ENCODE results near the gene ISG15.
"Not testable (repeated sequence)": the region's sequence is repeated elsewhere in the genome, so short reads cannot be mapped to it uniquely, and the experiment has no call there.

ISG15 gene

GRCh38 chr1:1021010-1021919, 8.0 kb downstream of the ISG15 start:
- no peak overlapping the region for H3K9ac ChIP-seq (ENCODE audit: low read length)
- no peaks in the 10 kb centered on the region for H3K9me3 ChIP-seq (ENCODE audit: low read length)
- H3K27ac ChIP-seq (ENCODE audit: low read depth, low read length): no peak overlapping the region
- no peaks in the 10 kb centered on the region for H3K36me3 ChIP-seq (ENCODE audit: insufficient read depth, low read length)
- peak overlapping the region; percentile 14 to 25 for H3K4me3 ChIP-seq (ENCODE audit: low read depth in 1 of 2, low read length in 2 of 2)
- peaks cover 0 to 12% of the 10 kb centered on the region in 2 donors for H3K27me3 ChIP-seq (ENCODE audit: control insufficient read depth in 1 of 2, insufficient read depth in 2 of 2, low read length in 2 of 2)
- H3K4me1 ChIP-seq (ENCODE audit: insufficient read depth, low read length): peaks cover 7% of the 10 kb centered on the region

DNA sequence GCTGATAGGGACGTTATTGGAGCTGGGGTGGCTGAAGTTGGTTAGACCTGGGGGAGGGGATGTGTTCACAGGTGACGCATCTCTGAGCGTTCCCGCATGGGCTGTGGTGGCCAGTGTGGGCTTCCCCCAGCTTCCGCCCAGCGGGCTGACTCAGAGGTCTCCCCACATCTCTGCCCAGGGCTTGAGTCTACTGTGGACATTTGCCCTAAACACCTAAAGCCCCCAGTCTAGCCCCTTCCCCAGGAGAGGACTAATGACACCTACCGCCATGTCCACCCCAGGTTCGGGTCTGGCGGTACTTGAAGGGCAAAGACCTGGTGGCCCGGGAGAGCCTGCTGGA, 8.6 kb downstream of the ISG15 start:
- H3K27me3 ChIP-seq (ENCODE audit: control insufficient read depth in 1 of 2, insufficient read depth in 2 of 2, low read length in 2 of 2): peaks cover 0 to 12% of the 10 kb centered on the region in 2 donors
- H3K9me3 ChIP-seq (ENCODE audit: low read length): no peaks in the 10 kb centered on the region
- peaks cover 7% of the 10 kb centered on the region for H3K4me1 ChIP-seq (ENCODE audit: insufficient read depth, low read length)
- H3K36me3 ChIP-seq (ENCODE audit: insufficient read depth, low read length): no peaks in the 10 kb centered on the region
- H3K27ac ChIP-seq (ENCODE audit: low read depth, low read length): no peak overlapping the region
- no peak overlapping the region for H3K9ac ChIP-seq (ENCODE audit: low read length)
- no peak overlapping the region for H3K4me3 ChIP-seq (ENCODE audit: low read depth in 1 of 2, low read length in 2 of 2)

GRCh38 chr1:1022302-1023009, 9.2 kb downstream of the ISG15 start:
- H3K27me3 ChIP-seq (ENCODE audit: control insufficient read depth in 1 of 2, insufficient read depth in 2 of 2, low read length in 2 of 2): peaks cover 0 to 12% of the 10 kb centered on the region in 2 donors
- peaks cover 7% of the 10 kb centered on the region for H3K4me1 ChIP-seq (ENCODE audit: insufficient read depth, low read length)
- H3K9me3 ChIP-seq (ENCODE audit: low read length): no peaks in the 10 kb centered on the region
- no peak overlapping the region for H3K4me3 ChIP-seq (ENCODE audit: low read depth in 1 of 2, low read length in 2 of 2)
- H3K36me3 ChIP-seq (ENCODE audit: insufficient read depth, low read length): no peaks in the 10 kb centered on the region
- no peak overlapping the region for H3K27ac ChIP-seq (ENCODE audit: low read depth, low read length)
- H3K9ac ChIP-seq (ENCODE audit: low read length): no peak overlapping the region

GRCh38 chr1:1023700-1024099, 10.4 kb downstream of the ISG15 start:
- H3K9ac ChIP-seq (ENCODE audit: low read length): no peak overlapping the region
- H3K27me3 ChIP-seq (ENCODE audit: control insufficient read depth in 1 of 2, insufficient read depth in 2 of 2, low read length in 2 of 2): peaks cover 0 to 12% of the 10 kb centered on the region in 2 donors
- H3K4me1 ChIP-seq (ENCODE audit: insufficient read depth, low read length): peaks cover 7% of the 10 kb centered on the region
- H3K4me3 ChIP-seq (ENCODE audit: low read depth in 1 of 2, low read length in 2 of 2): no peak overlapping the region
- no peaks in the 10 kb centered on the region for H3K36me3 ChIP-seq (ENCODE audit: insufficient read depth, low read length)
- H3K9me3 ChIP-seq (ENCODE audit: low read length): no peaks in the 10 kb centered on the region
- H3K27ac ChIP-seq (ENCODE audit: low read depth, low read length): no peak overlapping the region

GRCh38 chr1:1024149-1024770, 11.0 kb downstream of the ISG15 start:
- peaks cover 7% of the 10 kb centered on the region for H3K4me1 ChIP-seq (ENCODE audit: insufficient read depth, low read length)
- H3K36me3 ChIP-seq (ENCODE audit: insufficient read depth, low read length): no peaks in the 10 kb centered on the region
- peaks cover 0 to 12% of the 10 kb centered on the region in 2 donors for H3K27me3 ChIP-seq (ENCODE audit: control insufficient read depth in 1 of 2, insufficient read depth in 2 of 2, low read length in 2 of 2)
- no peak overlapping the region for H3K4me3 ChIP-seq (ENCODE audit: low read depth in 1 of 2, low read length in 2 of 2)
- no peaks in the 10 kb centered on the region for H3K9me3 ChIP-seq (ENCODE audit: low read length)
- H3K27ac ChIP-seq (ENCODE audit: low read depth, low read length): no peak overlapping the region
- no peak overlapping the region for H3K9ac ChIP-seq (ENCODE audit: low read length)

- Histone ChIP-seq H3K4me1 (ENCODE audit: insufficient read depth, low read length) (peaks cover 7% of the 10 kb centered on the region), H3K27ac (ENCODE audit: low read depth, low read length) (no peak overlapping the region), H3K9me3 (ENCODE audit: low read length) (no peaks in the 10 kb centered on the region), H3K36me3 (ENCODE audit: insufficient read depth, low read length) (no peaks in the 10 kb centered on the region), H3K9ac (ENCODE audit: low read length) (no peak overlapping the region), H3K27me3 (ENCODE audit: control insufficient read depth in 1 of 2, insufficient read depth in 2 of 2, low read length in 2 of 2) (peaks cover 0 to 12% of the 10 kb centered on the region in 2 donors), H3K4me3 (ENCODE audit: low read depth in 1 of 2, low read length in 2 of 2) (no peak overlapping the region)
Observed at GRCh38 chr1:1024771-1025699, 11.7 kb downstream of the ISG15 start.

- H3K4me3 ChIP-seq (ENCODE audit: low read depth in 1 of 2, low read length in 2 of 2): no peak overlapping the region
- no peak overlapping the region for H3K27ac ChIP-seq (ENCODE audit: low read depth, low read length)
- H3K4me1 ChIP-seq (ENCODE audit: insufficient read depth, low read length): peaks cover 7% of the 10 kb centered on the region
- no peaks in the 10 kb centered on the region for H3K9me3 ChIP-seq (ENCODE audit: low read length)
- no peak overlapping the region for H3K9ac ChIP-seq (ENCODE audit: low read length)
- H3K27me3 ChIP-seq (ENCODE audit: control insufficient read depth in 1 of 2, insufficient read depth in 2 of 2, low read length in 2 of 2): peaks cover 0 to 11% of the 10 kb centered on the region in 2 donors
- no peaks in the 10 kb centered on the region for H3K36me3 ChIP-seq (ENCODE audit: insufficient read depth, low read length)
Observed at GRCh38 chr1:1025730-1026129, 12.4 kb downstream of the ISG15 start.

GRCh38 chr1:1026599-1027413, 13.5 kb downstream of the ISG15 start:
- Histone ChIP-seq H3K4me1 (ENCODE audit: insufficient read depth, low read length) (no peaks in the 10 kb centered on the region), H3K4me3 (ENCODE audit: low read depth in 1 of 2, low read length in 2 of 2) (no peak overlapping the region), H3K36me3 (ENCODE audit: insufficient read depth, low read length) (no peaks in the 10 kb centered on the region)

DNA sequence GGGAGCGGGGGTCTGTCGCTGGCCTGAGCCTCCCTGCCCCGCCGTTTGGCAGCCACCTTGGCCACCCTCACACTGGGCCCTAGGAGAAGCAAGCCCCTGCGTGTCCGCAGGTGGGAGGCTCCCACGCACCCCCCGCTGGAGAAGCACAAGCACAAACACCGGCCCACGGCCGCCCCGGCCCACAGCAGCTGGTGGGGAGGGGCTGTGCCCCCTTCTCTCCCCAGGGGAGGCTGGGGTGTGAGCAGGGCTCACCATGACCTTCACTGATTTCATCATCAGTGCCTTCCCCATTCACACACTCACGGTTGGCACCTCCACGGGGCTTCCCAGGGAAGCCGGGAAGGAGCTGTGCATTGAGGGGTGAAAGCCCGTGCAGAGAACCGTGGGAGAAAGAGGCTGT, 14.5 kb downstream of the ISG15 start:
- H3K27ac ChIP-seq (ENCODE audit: low read depth, low read length): no peak overlapping the region
- no peaks in the 10 kb centered on the region for H3K9me3 ChIP-seq (ENCODE audit: low read length)

More at GRCh38 chr1:1026599-1027413, 13.5 kb downstream of the ISG15 start:
- no peak overlapping the region for H3K27ac ChIP-seq (ENCODE audit: low read depth, low read length)
- H3K9me3 ChIP-seq (ENCODE audit: low read length): no peaks in the 10 kb centered on the region
- peaks cover 0 to 4% of the 10 kb centered on the region in 2 donors for H3K27me3 ChIP-seq (ENCODE audit: control insufficient read depth in 1 of 2, insufficient read depth in 2 of 2, low read length in 2 of 2)
- H3K9ac ChIP-seq (ENCODE audit: low read length): no peak overlapping the region

DNA sequence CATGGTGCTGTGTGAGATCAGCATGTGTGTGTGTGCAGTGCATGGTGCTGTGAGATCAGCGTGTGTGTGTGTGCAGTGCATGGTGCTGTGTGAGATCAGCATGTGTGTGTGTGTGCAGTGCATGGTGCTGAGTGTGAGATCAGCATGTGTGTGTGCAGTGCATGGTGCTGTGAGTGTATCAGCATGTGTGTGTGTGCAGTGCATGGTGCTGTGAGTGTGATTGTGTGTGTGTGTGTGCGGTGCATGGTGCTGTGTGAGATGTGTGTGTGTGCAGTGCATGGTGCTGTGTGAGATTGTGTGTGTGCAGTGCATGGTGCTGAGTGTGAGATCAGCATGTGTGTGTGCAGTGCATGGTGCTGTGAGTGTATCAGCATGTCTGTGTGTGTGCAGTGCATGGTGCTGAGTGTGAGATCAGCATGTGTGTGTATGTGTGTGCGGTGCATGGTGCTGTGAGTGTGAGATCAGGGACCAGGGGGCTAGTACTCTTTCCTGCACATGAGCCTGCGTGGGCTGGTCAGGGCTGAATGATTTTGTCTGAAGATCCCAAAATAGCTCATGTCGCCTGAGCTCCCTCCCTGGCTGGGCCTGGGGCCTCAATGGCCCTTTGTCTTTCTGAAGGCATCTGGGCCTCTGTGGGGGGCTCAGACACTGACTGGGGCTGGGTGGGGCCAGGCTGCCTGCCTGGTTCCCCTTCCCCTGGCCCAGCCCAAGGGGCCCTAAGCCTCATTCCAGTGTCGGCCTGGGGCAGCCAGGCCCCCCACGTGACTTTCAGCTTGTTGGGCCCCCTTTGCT, 17.8 kb downstream of the ISG15 start:
- H3K9ac ChIP-seq (ENCODE audit: low read length); H3K27ac ChIP-seq (ENCODE audit: low read depth, low read length); H3K4me1 ChIP-seq (ENCODE audit: insufficient read depth, low read length); H3K4me3 ChIP-seq (ENCODE audit: low read depth in 1 of 2, low read length in 2 of 2); H3K36me3 ChIP-seq (ENCODE audit: insufficient read depth, low read length); H3K9me3 ChIP-seq (ENCODE audit: low read length): not testable (repeated sequence)
- peaks cover 0 to 28% of the 10 kb centered on the region in 2 donors for H3K27me3 ChIP-seq (ENCODE audit: control insufficient read depth in 1 of 2, insufficient read depth in 2 of 2, low read length in 2 of 2)

More for the DNA sequence above, 14.5 kb downstream of the ISG15 start:
- Histone ChIP-seq H3K27me3 (ENCODE audit: control insufficient read depth in 1 of 2, insufficient read depth in 2 of 2, low read length in 2 of 2) (peaks cover 0 to 12% of the 10 kb centered on the region in 2 donors), H3K4me1 (ENCODE audit: insufficient read depth, low read length) (no peaks in the 10 kb centered on the region), H3K9ac (ENCODE audit: low read length) (no peak overlapping the region), H3K36me3 (ENCODE audit: insufficient read depth, low read length) (no peaks in the 10 kb centered on the region), H3K4me3 (ENCODE audit: low read depth in 1 of 2, low read length in 2 of 2) (no peak overlapping the region)

Data from muscle layer of colon (tissue), 2 donors.